Measurements from ENCODE around the gene MAP2. TPM values are rescaled to one million over a fixed set of nuclear protein-coding genes. Genes with fewer than 3 reads are reported as not detected.

MAP2 gene
- total and polyA plus RNA-seq, 4 donors, result 0.70 to 4.2 (median 1.9) TPM

- H3K36me3 ChIP-seq (ENCODE audit: control insufficient read depth in 4 of 4, insufficient read depth in 3 of 4, low read depth in 1 of 4, low read length in 3 of 4), result no peaks in the 10 kb centered on the region
- peaks cover 0 to 4% (median 0%) of the 10 kb centered on the region in 4 donors for H3K9me3 ChIP-seq (ENCODE audit: control insufficient read depth in 4 of 4, low read length in 3 of 4)
- TF ChIP-seq ZBTB33 (IDR thresholded peaks at IDR 0.05) (no peak), REST (IDR thresholded peaks at IDR 0.05) (no peak), HNF4G (IDR thresholded peaks at IDR 0.05) (no peak), JUND (IDR thresholded peaks at IDR 0.05) (no peak), GABPA (IDR thresholded peaks at IDR 0.05 in 1 of 2, conservative IDR thresholded peaks at IDR 0.05 in 1 of 2) (no peak), RAD21 (IDR thresholded peaks at IDR 0.05) (no peak), RXRA (IDR thresholded peaks at IDR 0.05) (no peak), YY1 (IDR thresholded peaks at IDR 0.05) (no peak), EGR1 (IDR thresholded peaks at IDR 0.05; ENCODE audit: low read depth in 2 of 2) (no peak), FOXA1 (IDR thresholded peaks at IDR 0.05) (no peak), ATF3 (IDR thresholded peaks at IDR 0.05) (no peak), TAF1 (conservative IDR thresholded peaks at IDR 0.05) (no peak), FOXA2 (IDR thresholded peaks at IDR 0.05) (no peak), SP1 (IDR thresholded peaks at IDR 0.05) (no peak), HNF4A (conservative IDR thresholded peaks at IDR 0.05) (no peak), MAX (IDR thresholded peaks at IDR 0.05) (no peak), CTCF (IDR thresholded peaks at IDR 0.05; ENCODE audit: low read depth, low read length, missing input control) (no peak), NR2F2 (IDR thresholded peaks at IDR 0.05) (no peak)
- no peak overlapping the region for H3K4me3 ChIP-seq (ENCODE audit: low read depth in 1 of 3, low read length in 3 of 3)
- no peak for DNase-seq (ENCODE audit: low spot score)
- peaks cover 0 to 3% (median under 1%) of the 10 kb centered on the region in 4 donors for H3K27me3 ChIP-seq (ENCODE audit: control insufficient read depth in 4 of 4, insufficient read depth in 4 of 4, low read length in 3 of 4)
- WGBS, result 55% methylated on average over 5 of the region's 5 CpGs
- no peak overlapping the region for H3K27ac ChIP-seq (ENCODE audit: low read depth in 1 of 2, low read length in 2 of 2)
- H3K4me1 ChIP-seq (ENCODE audit: control insufficient read depth in 4 of 4, insufficient read depth in 4 of 4, low read length in 3 of 4), result peaks cover 0 to 7% (median 4%) of the 10 kb centered on the region in 4 donors
- H3K9ac ChIP-seq (ENCODE audit: low read depth in 1 of 2, low read length in 2 of 2), result no peak overlapping the region
Observed at GRCh38 chr2:209389171-209389618, 34.7 kb upstream of the MAP2 start.

All from liver (tissue), 9 donors.